GM12891 (cell line): ENCODE data around the gene RPP14.

Experiments
- POLR2A ChIP-seq: IDR thresholded peaks from 2 replicates; pipeline ENCODE4 v1.6.1; 2011; ENCODE audit warnings: low read depth, low read length, control low read depth
- POLR2AphosphoS5 ChIP-seq: IDR thresholded peaks from 2 replicates; pipeline ENCODE4 v1.6.1; 2011; ENCODE audit warnings: low read depth, low read length, control low read depth
- POU2F2 ChIP-seq: IDR thresholded peaks from 2 replicates; pipeline ENCODE4 v1.6.1; 2011; ENCODE audit warnings: low read depth, mild to moderate bottlenecking, control low read depth, low read length, moderate library complexity
- SPI1 ChIP-seq: IDR thresholded peaks from 2 replicates; pipeline ENCODE4 v1.6.1; 2011; ENCODE audit warnings: low read depth, low read length, control low read depth
- TAF1 ChIP-seq: IDR thresholded peaks from 2 replicates; pipeline ENCODE4 v1.6.1; 2011; ENCODE audit warnings: low read depth, low read length, control low read depth

DNA sequence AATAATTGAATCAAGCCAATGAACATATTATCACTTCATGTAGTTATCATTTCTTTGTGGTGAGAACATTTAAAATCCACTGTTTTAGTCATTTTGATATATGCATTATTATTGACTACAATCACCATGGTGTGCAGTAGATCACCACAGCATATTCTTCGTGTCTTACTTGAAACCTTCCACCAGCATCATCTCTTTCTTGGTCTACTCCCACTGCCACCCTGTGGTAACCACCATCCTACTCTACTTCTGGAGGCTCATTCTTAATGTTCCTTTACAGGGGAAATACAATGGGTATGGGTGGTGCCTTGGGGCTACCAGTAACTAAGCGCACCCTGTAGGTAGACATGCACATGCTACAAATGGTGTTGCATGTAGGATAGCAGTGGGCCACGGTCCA, 52.0 kb downstream of the RPP14 start:
- TF ChIP-seq POLR2A (no peak), SPI1 (no peak), TAF1 (no peak), POLR2AphosphoS5 (no peak), POU2F2 (no peak)
